Activated CD4-positive, alpha-beta T cell treated with anti-CD3 and anti-CD28 coated beads for 36 hours (primary cell): ENCODE results near the gene PLCB1. TPM values are rescaled to one million over a fixed set of nuclear protein-coding genes. Genes with fewer than 3 reads are reported as not detected.
"Not testable (repeated sequence)": the region's sequence is repeated elsewhere in the genome, so short reads cannot be mapped to it uniquely, and the experiment has no call there.

ENCODE experiments used
- ATAC-seq: fragments of 200-7000 bp; cut with Tn5 transposase; one replicate; pipeline ENCODE4 v1.10.0; 2021; ENCODE audit warnings: mild to moderate bottlenecking, moderate library complexity
- CTCF ChIA-PET: fragments of 350-600 bp; sonication (Branson Sonifier 250); formaldehyde crosslinking; loops from one replicate; lab custom pipeline; 2021; ENCODE audit warnings: antibody characterized with exemption; lab: Charles Lee
- POLR2A ChIA-PET: fragments of 350-600 bp; sonication (Branson Sonifier 250); formaldehyde crosslinking; loops from one replicate; lab custom pipeline; 2021; ENCODE audit warnings: antibody characterized with exemption, inconsistent platforms; lab: Charles Lee
- DNase-seq: peaks from one replicate; pipeline ENCODE4 v3.0.0-alpha.2; 2020
- H3K27ac Mint-ChIP-seq: one replicate; pipeline ENCODE4 v1.8.0; 2021; ENCODE audit warnings: mixed read lengths
- H3K27me3 Mint-ChIP-seq: one replicate; pipeline ENCODE4 v1.8.0; 2021; ENCODE audit warnings: mixed read lengths
- H3K36me3 Mint-ChIP-seq: one replicate; pipeline ENCODE4 v1.8.0; 2021; ENCODE audit warnings: low read depth, mixed read lengths
- H3K4me1 Mint-ChIP-seq: one replicate; pipeline ENCODE4 v1.8.0; 2021; ENCODE audit warnings: mixed read lengths
- H3K4me3 Mint-ChIP-seq: one replicate; pipeline ENCODE4 v1.8.0; 2021; ENCODE audit warnings: mild to moderate bottlenecking, moderate library complexity, mixed read lengths
- H3K9me3 Mint-ChIP-seq: one replicate; pipeline ENCODE4 v1.8.0; 2021; ENCODE audit warnings: low read depth, mixed read lengths
- intact Hi-C, 2 experiments: fragments of 100-400 bp; cut with DNase I in 1 of 2; cut with micrococcal nuclease in 1 of 2; formaldehyde crosslinking; loops; one replicate each; pipeline versions ENCODE4 v1.14.2 to v1.15.1; 2022 to 2024; cut with DNase I, micrococcal nuclease
- total RNA-seq, 2 experiments: library from RNA; stranded (reverse); gene quantifications; one replicate each; pipeline ENCODE4 v1.2.3, GENCODE V29; 2021

PLCB1 gene
- total RNA-seq, 2 experiments from 2014 or later: 1.4 to 1.5 TPM

- Mint-ChIP-seq H3K27ac (no peak overlapping the region), H3K36me3 (no peaks in the 10 kb centered on the region), H3K27me3 (peaks cover 2% of the 10 kb centered on the region), H3K4me1 (no peaks in the 10 kb centered on the region), H3K9me3 (no peaks in the 10 kb centered on the region), H3K4me3 (no peak overlapping the region)
- ChIA-PET POLR2A (no interaction called here), CTCF (no interaction called here)
- intact Hi-C loops: no loop called here
- no peak for DNase-seq
- ATAC-seq: no peak
These were observed 300.5 kb downstream of the PLCB1 start for GRCh38 chr20:8432435-8433148.

- no peak for ATAC-seq
- no peaks in the 10 kb centered on the region for H3K9me3 Mint-ChIP-seq
These were observed 301.2 kb downstream of the PLCB1 start for GRCh38 chr20:8433291-8433690.

GRCh38 chr20:8434326-8434876, 302.3 kb downstream of the PLCB1 start:
- H3K4me3 Mint-ChIP-seq: no peak overlapping the region
- ChIA-PET POLR2A (no interaction called here), CTCF (no interaction called here)
- peaks cover 2% of the 10 kb centered on the region for H3K27me3 Mint-ChIP-seq
- H3K9me3 Mint-ChIP-seq: no peaks in the 10 kb centered on the region
- H3K36me3 Mint-ChIP-seq: no peaks in the 10 kb centered on the region
- ATAC-seq: no peak
- DNase-seq: no peak
- intact Hi-C loops: no loop called here
- H3K4me1 Mint-ChIP-seq: no peaks in the 10 kb centered on the region
- H3K27ac Mint-ChIP-seq: no peak overlapping the region

More at GRCh38 chr20:8433291-8433690, 301.2 kb downstream of the PLCB1 start:
- ChIA-PET CTCF (no interaction called here), POLR2A (no interaction called here)
- no peak for DNase-seq
- Mint-ChIP-seq H3K27me3 (peaks cover 2% of the 10 kb centered on the region), H3K36me3 (no peaks in the 10 kb centered on the region), H3K27ac (no peak overlapping the region), H3K4me1 (no peaks in the 10 kb centered on the region), H3K4me3 (no peak overlapping the region)
- intact Hi-C loops: no loop called here

GRCh38 chr20:8435285-8436035, 303.4 kb downstream of the PLCB1 start:
- intact Hi-C loops: no loop called here
- H3K4me3 Mint-ChIP-seq: no peak overlapping the region
- DNase-seq (no peak), ATAC-seq (no peak)
- no peak overlapping the region for H3K27ac Mint-ChIP-seq
- POLR2A ChIA-PET: no interaction called here
- no peaks in the 10 kb centered on the region for H3K4me1 Mint-ChIP-seq
- peaks cover 2% of the 10 kb centered on the region for H3K27me3 Mint-ChIP-seq
- CTCF ChIA-PET: no interaction called here
- H3K36me3 Mint-ChIP-seq: no peaks in the 10 kb centered on the region
- H3K9me3 Mint-ChIP-seq: no peaks in the 10 kb centered on the region

GRCh38 chr20:8436938-8437337, 304.9 kb downstream of the PLCB1 start:
- H3K36me3 Mint-ChIP-seq, POLR2A ChIA-PET, H3K9me3 Mint-ChIP-seq, H3K4me3 Mint-ChIP-seq, ATAC-seq, H3K27me3 Mint-ChIP-seq, H3K27ac Mint-ChIP-seq, H3K4me1 Mint-ChIP-seq, intact Hi-C loops, DNase-seq: not testable (repeated sequence)
- CTCF ChIA-PET: interaction anchor here (1.2 kb wide), 1 partner anchor 286 kb away, joined by 3 read pairs; no protein-coding TSS in a partner anchor

- intact Hi-C loops: no loop called here
- Mint-ChIP-seq H3K4me1 (no peaks in the 10 kb centered on the region), H3K27ac (no peak overlapping the region), H3K27me3 (peaks cover 2% of the 10 kb centered on the region), H3K9me3 (no peaks in the 10 kb centered on the region), H3K36me3 (no peaks in the 10 kb centered on the region), H3K4me3 (no peak overlapping the region)
- DNase-seq (no peak), ATAC-seq (no peak)
- CTCF ChIA-PET: no interaction called here
- POLR2A ChIA-PET: no interaction called here
These were observed 306.7 kb downstream of the PLCB1 start for GRCh38 chr20:8438748-8439147.

GRCh38 chr20:8443464-8444072, 311.5 kb downstream of the PLCB1 start:
- H3K4me3 Mint-ChIP-seq: no peak overlapping the region
- no peaks in the 10 kb centered on the region for H3K9me3 Mint-ChIP-seq
- no peaks in the 10 kb centered on the region for H3K36me3 Mint-ChIP-seq
- ATAC-seq (no peak), DNase-seq (no peak)
- H3K4me1 Mint-ChIP-seq: no peaks in the 10 kb centered on the region
- ChIA-PET POLR2A (no interaction called here), CTCF (no interaction called here)
- H3K27ac Mint-ChIP-seq: no peak overlapping the region
- no peaks in the 10 kb centered on the region for H3K27me3 Mint-ChIP-seq
- intact Hi-C loops: no loop called here

- ATAC-seq (no peak), DNase-seq (no peak)
- no peaks in the 10 kb centered on the region for H3K36me3 Mint-ChIP-seq
- POLR2A ChIA-PET: no interaction called here
- H3K4me1 Mint-ChIP-seq: no peaks in the 10 kb centered on the region
- CTCF ChIA-PET: no interaction called here
- no peak overlapping the region for H3K4me3 Mint-ChIP-seq
- intact Hi-C loops: no loop called here
- H3K27ac Mint-ChIP-seq: no peak overlapping the region
- no peaks in the 10 kb centered on the region for H3K27me3 Mint-ChIP-seq
- no peaks in the 10 kb centered on the region for H3K9me3 Mint-ChIP-seq
These were observed 315.4 kb downstream of the PLCB1 start for GRCh38 chr20:8447262-8448120.

GRCh38 chr20:8449123-8449522, 317.1 kb downstream of the PLCB1 start:
- no peak for ATAC-seq
- Mint-ChIP-seq H3K4me3 (no peak overlapping the region), H3K36me3 (no peaks in the 10 kb centered on the region), H3K27ac (no peak overlapping the region), H3K27me3 (no peaks in the 10 kb centered on the region), H3K9me3 (no peaks in the 10 kb centered on the region), H3K4me1 (peaks cover 1% of the 10 kb centered on the region)
- CTCF ChIA-PET: no interaction called here
- DNase-seq: no peak
- intact Hi-C loops: no loop called here
- POLR2A ChIA-PET: no interaction called here

GRCh38 chr20:8454137-8454712, 322.2 kb downstream of the PLCB1 start:
- peaks cover 6% of the 10 kb centered on the region for H3K4me1 Mint-ChIP-seq
- no peak overlapping the region for H3K27ac Mint-ChIP-seq
- CTCF ChIA-PET: interaction anchor here (0.5 kb wide), 1 partner anchor 99 kb away, joined by 3 read pairs; no protein-coding TSS in a partner anchor
- no peaks in the 10 kb centered on the region for H3K36me3 Mint-ChIP-seq
- ATAC-seq: peak; percentile 95
- H3K4me3 Mint-ChIP-seq: no peak overlapping the region
- H3K9me3 Mint-ChIP-seq: no peaks in the 10 kb centered on the region
- no peaks in the 10 kb centered on the region for H3K27me3 Mint-ChIP-seq
- intact Hi-C loops: loop anchor here in 1 of 2 experiments (2.0 to 10.0 kb wide), 2 partner anchors 149 to 321 kb away; partner anchors contain the start of gene PLCB1
- POLR2A ChIA-PET: no interaction called here
- DNase-seq: peak; percentile 48
